Hepatocyte (in vitro differentiated cells): ENCODE data around the gene DCUN1D2. TPM values are rescaled to one million over a fixed set of nuclear protein-coding genes. Genes with fewer than 3 reads are reported as not detected.

Experiments
- DNase-seq: peaks from one replicate; pipeline ENCODE4 v3.0.0-alpha.2; 2016; ENCODE audit warnings: low spot score
- H2AFZ ChIP-seq: fragments of 200-600 bp; sonication (generic); 2 replicates; pipeline ENCODE4 v1.6.0; 2016; ENCODE audit warnings: antibody characterized with exemption, mild to moderate bottlenecking
- H3K27ac ChIP-seq: fragments of 200-600 bp; sonication (generic); 2 replicates; pipeline ENCODE4 v1.5.1; 2016; ENCODE audit warnings: mild to moderate bottlenecking
- H3K27me3 ChIP-seq: fragments of 200-600 bp; sonication (generic); 2 replicates; pipeline ENCODE4 v1.6.1; 2016
- H3K36me3 ChIP-seq: fragments of 200-600 bp; sonication (generic); replicated peaks from 2 replicates; pipeline ENCODE4 v1.5.1; 2016; ENCODE audit warnings: low read depth; ENCODE audit not compliant: insufficient read depth
- H3K4me1 ChIP-seq: fragments of 200-600 bp; sonication (generic); 2 replicates; pipeline ENCODE4 v1.5.1; 2016; ENCODE audit warnings: mild to moderate bottlenecking, moderate library complexity; ENCODE audit not compliant: insufficient read depth
- H3K4me2 ChIP-seq: fragments of 200-600 bp; sonication (generic); 2 replicates; pipeline ENCODE4 v1.6.0; 2016
- H3K4me3 ChIP-seq: fragments of 200-600 bp; sonication (generic); 2 replicates; pipeline ENCODE4 v1.5.1; 2016; ENCODE audit warnings: mild to moderate bottlenecking
- H3K79me2 ChIP-seq: fragments of 200-600 bp; sonication (generic); 2 replicates; pipeline ENCODE4 v1.6.0; 2017; ENCODE audit warnings: mild to moderate bottlenecking
- H3K9me2 ChIP-seq: fragments of 200-600 bp; sonication (generic); replicated peaks from 2 replicates; pipeline ENCODE4 v1.6.0; 2017; ENCODE audit warnings: mild to moderate bottlenecking; ENCODE audit not compliant: insufficient read depth
- H3K9me3 ChIP-seq: fragments of 200-600 bp; sonication (generic); 2 replicates; pipeline ENCODE4 v1.5.1; 2016; ENCODE audit warnings: low read depth, mild to moderate bottlenecking
- H4K20me1 ChIP-seq: fragments of 200-600 bp; sonication (generic); 2 replicates; pipeline ENCODE4 v1.6.0; 2016; ENCODE audit warnings: mild to moderate bottlenecking; ENCODE audit not compliant: insufficient read depth, poor library complexity, severe bottlenecking
- EZH2 ChIP-seq: fragments of 200-600 bp; sonication (generic); IDR thresholded peaks from 2 replicates; pipeline ENCODE4 v1.6.1; 2016; ENCODE audit warnings: antibody characterized with exemption, mild to moderate bottlenecking, borderline replicate concordance
- EZH2phosphoT487 ChIP-seq: fragments of 200-600 bp; sonication (generic); IDR thresholded peaks from one replicate; pipeline ENCODE4 v1.6.1; 2018; ENCODE audit warnings: antibody characterized with exemption, mild to moderate bottlenecking, low read depth, moderate library complexity; ENCODE audit not compliant: unreplicated experiment, severe bottlenecking
- WGBS: methylation state at CpG from one replicate; pipeline ENCODE4 v1.1.6; 2016; ENCODE audit warnings: low lambda C conversion rate; ENCODE audit errors: missing lambda C conversion rate; 5-methylcytosine and 5-hydroxymethylcytosine counted together
- polyA plus RNA-seq: library from polyadenylated mRNA; unstranded; fragments of >200 nt; fragmentation: Nextera tagmentation; extraction: Ambion mirVana; gene quantifications from 2 replicates; pipeline ENCODE4 v1.2.1, GENCODE V29; 2016
- total RNA-seq: library from RNA; depleted of rRNA; stranded (reverse); fragments of >200 nt; gene quantifications from 2 replicates; pipeline ENCODE4 v1.2.3, GENCODE V29; 2014
- TF ChIP-seq, protein P1 (sequence below): fragments of 200-600 bp; sonication (generic); IDR thresholded peaks from 2 replicates; pipeline ENCODE4 v1.5.1; 2016; ENCODE audit warnings: antibody characterized with exemption, mild to moderate bottlenecking; ENCODE audit not compliant: poor library complexity

The DCUN1D2 gene
- total and polyA plus RNA-seq, 2 experiments from 2014 or later, result 8.4 to 10.2 TPM

DNA sequence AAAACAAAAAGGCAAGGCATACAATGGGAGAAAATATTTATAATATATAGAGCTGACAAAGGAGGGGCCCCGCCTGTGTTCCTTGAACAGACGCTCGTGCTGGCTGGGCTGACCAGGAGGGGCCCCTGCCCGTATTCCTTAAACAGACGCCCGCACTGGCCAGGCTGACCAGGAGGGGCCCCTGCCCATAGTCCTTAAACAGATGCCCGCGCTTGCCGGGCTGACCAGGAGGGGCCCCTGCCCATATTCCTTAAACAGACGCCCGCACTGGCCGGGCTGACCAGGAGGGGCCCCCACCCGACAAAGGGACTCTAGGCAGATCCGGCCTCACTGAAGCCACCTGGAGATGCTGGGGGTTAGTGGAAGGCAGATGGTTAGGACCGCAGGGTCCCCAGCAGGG, 46.5 kb downstream of the DCUN1D2 start:
- TF ChIP-seq, protein P1, sequence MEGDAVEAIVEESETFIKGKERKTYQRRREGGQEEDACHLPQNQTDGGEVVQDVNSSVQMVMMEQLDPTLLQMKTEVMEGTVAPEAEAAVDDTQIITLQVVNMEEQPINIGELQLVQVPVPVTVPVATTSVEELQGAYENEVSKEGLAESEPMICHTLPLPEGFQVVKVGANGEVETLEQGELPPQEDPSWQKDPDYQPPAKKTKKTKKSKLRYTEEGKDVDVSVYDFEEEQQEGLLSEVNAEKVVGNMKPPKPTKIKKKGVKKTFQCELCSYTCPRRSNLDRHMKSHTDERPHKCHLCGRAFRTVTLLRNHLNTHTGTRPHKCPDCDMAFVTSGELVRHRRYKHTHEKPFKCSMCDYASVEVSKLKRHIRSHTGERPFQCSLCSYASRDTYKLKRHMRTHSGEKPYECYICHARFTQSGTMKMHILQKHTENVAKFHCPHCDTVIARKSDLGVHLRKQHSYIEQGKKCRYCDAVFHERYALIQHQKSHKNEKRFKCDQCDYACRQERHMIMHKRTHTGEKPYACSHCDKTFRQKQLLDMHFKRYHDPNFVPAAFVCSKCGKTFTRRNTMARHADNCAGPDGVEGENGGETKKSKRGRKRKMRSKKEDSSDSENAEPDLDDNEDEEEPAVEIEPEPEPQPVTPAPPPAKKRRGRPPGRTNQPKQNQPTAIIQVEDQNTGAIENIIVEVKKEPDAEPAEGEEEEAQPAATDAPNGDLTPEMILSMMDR, result no peak
- TF ChIP-seq EZH2phosphoT487 (no peak), EZH2 (no peak)
- Histone ChIP-seq H3K9me3 (no peaks in the 10 kb centered on the region), H4K20me1 (no peaks in the 10 kb centered on the region), H3K9me2 (no peaks in the 10 kb centered on the region), H3K4me3 (no peak overlapping the region), H3K27ac (no peak overlapping the region), H2AFZ (no peak overlapping the region), H3K27me3 (no peaks in the 10 kb centered on the region), H3K36me3 (no peaks in the 10 kb centered on the region), H3K79me2 (no peaks in the 10 kb centered on the region), H3K4me1 (no peaks in the 10 kb centered on the region), H3K4me2 (no peak overlapping the region)
- 96% methylated on average over 15 of the region's 15 CpGs for WGBS
- DNase-seq, result no peak

DNA sequence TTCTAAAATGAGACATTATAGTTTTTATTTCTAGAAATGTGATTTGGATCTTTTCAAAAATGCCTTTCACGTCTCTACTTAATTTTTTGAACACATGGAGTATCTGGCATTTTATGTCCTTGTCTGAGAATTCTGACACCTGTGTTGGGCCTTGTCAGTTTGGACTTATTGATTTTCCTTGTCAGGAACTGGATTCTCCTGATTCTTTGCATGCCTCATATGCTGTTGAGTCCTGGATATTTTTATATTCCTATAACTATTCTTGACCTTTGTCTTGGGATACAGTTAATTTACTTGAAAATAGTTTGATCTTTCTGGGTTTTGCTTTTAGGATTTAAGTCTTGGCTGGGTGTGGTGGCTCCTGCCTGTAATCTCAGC, 47.5 kb downstream of the DCUN1D2 start:
- Histone ChIP-seq H3K9me2 (no peaks in the 10 kb centered on the region), H3K27me3 (no peaks in the 10 kb centered on the region), H3K27ac (no peak overlapping the region), H3K79me2 (no peaks in the 10 kb centered on the region), H4K20me1 (no peaks in the 10 kb centered on the region), H3K9me3 (no peaks in the 10 kb centered on the region), H2AFZ (no peak overlapping the region), H3K4me1 (no peaks in the 10 kb centered on the region), H3K4me3 (no peak overlapping the region), H3K36me3 (no peaks in the 10 kb centered on the region), H3K4me2 (no peak overlapping the region)
- 100% methylated on average over 1 of the region's 1 CpG for WGBS
- DNase-seq, result no peak
- TF ChIP-seq EZH2, result no peak

DNA sequence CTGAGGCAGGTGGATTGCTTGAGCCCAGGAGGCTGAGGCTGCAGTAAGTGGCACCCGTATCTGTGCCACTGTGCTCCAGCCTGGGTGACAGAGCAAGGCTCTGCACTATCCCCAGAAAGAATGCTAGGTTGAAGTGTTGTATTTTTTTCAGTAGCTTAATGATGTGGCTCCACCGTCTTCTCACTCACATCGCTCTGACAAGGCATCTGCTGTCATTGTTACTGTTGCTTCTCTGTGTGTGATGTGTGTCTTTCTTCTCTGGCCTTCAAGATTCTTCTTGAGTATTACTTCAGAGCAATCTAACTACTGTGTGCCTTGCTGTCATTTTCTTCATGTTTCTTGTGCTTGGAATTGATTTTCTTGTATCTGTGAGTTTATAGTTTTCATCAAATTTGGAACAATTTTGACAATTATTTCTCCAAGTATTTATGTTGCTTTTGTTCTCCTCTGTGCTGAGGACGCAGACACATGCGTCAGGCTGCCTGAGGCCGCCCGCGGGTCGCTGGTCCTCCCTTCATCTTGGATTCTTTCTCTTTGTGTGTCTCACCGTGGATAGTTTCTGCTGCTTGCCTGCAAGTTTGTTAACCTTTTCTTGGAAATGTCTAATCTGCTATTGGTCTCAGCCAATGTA, 48.0 kb downstream of the DCUN1D2 start:
- Histone ChIP-seq H3K27me3 (no peaks in the 10 kb centered on the region), H3K27ac (no peak overlapping the region), H3K79me2 (no peaks in the 10 kb centered on the region), H3K36me3 (no peaks in the 10 kb centered on the region), H3K4me2 (no peak overlapping the region), H2AFZ (no peak overlapping the region), H3K9me3 (no peaks in the 10 kb centered on the region), H4K20me1 (no peaks in the 10 kb centered on the region), H3K9me2 (no peaks in the 10 kb centered on the region), H3K4me1 (peaks cover 4% of the 10 kb centered on the region), H3K4me3 (no peak overlapping the region)
- WGBS, result 90% methylated on average over 10 of the region's 10 CpGs
- TF ChIP-seq EZH2, result no peak
- TF ChIP-seq, protein P1, result no peak
- DNase-seq, result no peak

DNA sequence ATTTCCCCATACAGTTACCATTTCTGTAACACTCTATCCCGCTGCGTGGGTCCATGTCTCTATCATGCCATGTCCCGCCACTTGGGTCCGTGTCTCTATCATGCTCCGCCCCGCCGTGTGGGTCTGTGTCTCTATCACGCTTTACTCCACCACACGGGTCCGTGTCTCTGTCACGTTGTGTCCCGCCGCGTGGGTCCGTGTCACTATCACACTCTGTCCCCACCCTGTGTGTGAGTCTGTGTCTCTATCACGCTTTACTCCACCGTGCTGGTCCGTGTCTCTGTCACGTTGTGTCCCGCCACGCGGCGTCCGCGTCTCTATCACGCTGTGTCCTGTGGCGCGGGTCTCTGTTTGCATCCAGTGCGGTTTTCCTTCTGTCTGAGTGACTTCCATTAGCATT, 48.9 kb downstream of the DCUN1D2 start:
- Histone ChIP-seq H2AFZ (no peak overlapping the region), H3K79me2 (no peaks in the 10 kb centered on the region), H3K4me3 (no peak overlapping the region), H3K4me1 (peaks cover 7% of the 10 kb centered on the region), H3K36me3 (no peaks in the 10 kb centered on the region), H3K27ac (no peak overlapping the region), H4K20me1 (no peaks in the 10 kb centered on the region), H3K9me3 (no peaks in the 10 kb centered on the region), H3K27me3 (no peaks in the 10 kb centered on the region), H3K4me2 (no peak overlapping the region), H3K9me2 (no peaks in the 10 kb centered on the region)
- DNase-seq, result no peak
- WGBS, result 99% methylated on average over 29 of the region's 29 CpGs
- no peak for TF ChIP-seq EZH2phosphoT487
- TF ChIP-seq, protein P1, result no peak
